Panc1 (cell line): ENCODE results near the gene FCHSD2. TPM values are rescaled to one million over a fixed set of nuclear protein-coding genes. Genes with fewer than 3 reads are reported as not detected.

ENCODE experiments used
- ATAC-seq: fragments of 200-7000 bp; cut with Tn5 transposase; 2 replicates; pipeline ENCODE4 v1.9.1; 2020; ENCODE audit warnings: mild to moderate bottlenecking, moderate library complexity
- BruUV-seq: library from RNA; stranded (reverse); fragments of 400-500 nt; replicated peaks from 2 replicates; lab custom pipeline; 2021; lab: Mats Ljungman, UMichigan
- CTCF ChIA-PET: fragments of 300-600 bp; sonication (Branson Sonifier 250); formaldehyde crosslinking; loops from one replicate; lab custom pipeline; 2022; ENCODE audit warnings: antibody characterized with exemption; lab: Charles Lee
- POLR2A ChIA-PET: fragments of 300-600 bp; sonication (Branson Sonifier 250); formaldehyde crosslinking; loops from one replicate; lab custom pipeline; 2022; ENCODE audit warnings: antibody characterized with exemption; lab: Charles Lee
- DNase-seq: peaks from one replicate; pipeline ENCODE4 v3.0.0-alpha.2; 2010; ENCODE audit warnings: low read depth, low spot score
- H3K27ac ChIP-seq: 2 replicates; pipeline ENCODE4 v1.5.1; 2011; ENCODE audit warnings: mild to moderate bottlenecking, low read length, inconsistent platforms
- H3K27me3 ChIP-seq: fragments of 200-500 bp; sonication (Bioruptor generic); 2 replicates; pipeline ENCODE4 v1.6.0; 2014; ENCODE audit warnings: low read length, inconsistent platforms; ENCODE audit not compliant: control insufficient read depth, insufficient read depth
- H3K36me3 ChIP-seq: fragments of 200-500 bp; sonication (Bioruptor generic); 2 replicates; pipeline ENCODE4 v1.5.1; 2014; ENCODE audit warnings: inconsistent platforms, mild to moderate bottlenecking, low read length, moderate library complexity; ENCODE audit not compliant: control insufficient read depth, insufficient read depth
- H3K4me1 ChIP-seq: 2 replicates; pipeline ENCODE4 v1.5.1; 2011; ENCODE audit warnings: inconsistent platforms, mild to moderate bottlenecking, low read length, moderate library complexity; ENCODE audit not compliant: control insufficient read depth, insufficient read depth
- H3K4me3 ChIP-seq, 2 experiments: 2 replicates each; pipeline ENCODE4 v1.5.1; 2011 to 2012; ENCODE audit warnings: low read depth in 2 of 2, low read length in 2 of 2, mild to moderate bottlenecking in 2 of 2, inconsistent platforms in 1 of 2, moderate library complexity in 1 of 2
- H3K9me3 ChIP-seq: fragments of 200-500 bp; sonication (Bioruptor generic); 2 replicates; pipeline ENCODE4 v1.5.1; 2014; ENCODE audit warnings: low read depth, mild to moderate bottlenecking, inconsistent platforms, low read length, moderate library complexity; ENCODE audit not compliant: control insufficient read depth, insufficient read depth
- CTCF ChIP-seq: fragments of 450-650 bp; IDR thresholded peaks from 2 replicates; pipeline ENCODE4 v1.5.1; 2017; ENCODE audit warnings: mild to moderate bottlenecking
- POLR2AphosphoS5 ChIP-seq: IDR thresholded peaks from 2 replicates; pipeline ENCODE4 v1.6.1; 2012; ENCODE audit warnings: mild to moderate bottlenecking, low read depth, low read length, moderate library complexity
- SIN3A ChIP-seq: IDR thresholded peaks from 2 replicates; pipeline ENCODE4 v1.6.1; 2012; ENCODE audit warnings: low read depth, mild to moderate bottlenecking, low read length, moderate library complexity, borderline replicate concordance; ENCODE audit not compliant: insufficient read depth
- TCF7L2 ChIP-seq: IDR thresholded peaks from 2 replicates; pipeline ENCODE4 v1.6.1; 2011; ENCODE audit warnings: mild to moderate bottlenecking, low read depth, low read length, inconsistent platforms
- in situ Hi-C: cut with HindIII; loops from 2 replicates; pipeline ENCODE4 v1.10.0; 2016; ENCODE audit warnings: low sequenced_read_pairs, low pct_unique_long_range_greater_than_20kb
- intact Hi-C: fragments of 100-400 bp; cut with micrococcal nuclease; formaldehyde crosslinking; loops from one replicate; pipeline ENCODE4 v1.10.0; 2022; ENCODE audit not compliant: unreplicated experiment
- total RNA-seq: library from RNA; stranded (reverse); gene quantifications from one replicate; pipeline ENCODE4 v1.2.1, GENCODE V29; 2021; ENCODE audit not compliant: unreplicated experiment
- TF ChIP-seq, protein P1 (sequence below), 2 experiments: IDR thresholded peaks; 2 replicates each; pipeline ENCODE4 v1.6.1; 2011 to 2012; ENCODE audit warnings: low read depth in 2 of 2, control low read depth in 1 of 2, low read length in 1 of 2, mild to moderate bottlenecking in 1 of 2, moderate library complexity in 1 of 2; ENCODE audit not compliant: insufficient read depth in 1 of 2

FCHSD2 gene
- total RNA-seq, 1 experiment from 2014 or later = 31.8 TPM

- in situ Hi-C loops (no loop called here), intact Hi-C loops (no loop called here)
- Histone ChIP-seq H3K27ac (no peak overlapping the region), H3K4me1 (peaks cover 6% of the 10 kb centered on the region; the same call in 1 of the 2 replicates), H3K4me3 (no peak overlapping the region), H3K36me3 (no peaks in the 10 kb centered on the region), H3K27me3 (no peaks in the 10 kb centered on the region), H3K9me3 (no peaks in the 10 kb centered on the region)
- ChIA-PET CTCF (interaction anchor here (0.6 kb wide), 1 partner anchor 1608 kb away, joined by 3 read pairs; no protein-coding TSS in a partner anchor), POLR2A (no interaction called here)
- no TSS peak for BruUV-seq
- ATAC-seq = no peak
- TF ChIP-seq CTCF = no peak
- no peak for TF ChIP-seq SIN3A
- no peak for TF ChIP-seq POLR2AphosphoS5
- no peak for TF ChIP-seq TCF7L2
- TF ChIP-seq, protein P1, sequence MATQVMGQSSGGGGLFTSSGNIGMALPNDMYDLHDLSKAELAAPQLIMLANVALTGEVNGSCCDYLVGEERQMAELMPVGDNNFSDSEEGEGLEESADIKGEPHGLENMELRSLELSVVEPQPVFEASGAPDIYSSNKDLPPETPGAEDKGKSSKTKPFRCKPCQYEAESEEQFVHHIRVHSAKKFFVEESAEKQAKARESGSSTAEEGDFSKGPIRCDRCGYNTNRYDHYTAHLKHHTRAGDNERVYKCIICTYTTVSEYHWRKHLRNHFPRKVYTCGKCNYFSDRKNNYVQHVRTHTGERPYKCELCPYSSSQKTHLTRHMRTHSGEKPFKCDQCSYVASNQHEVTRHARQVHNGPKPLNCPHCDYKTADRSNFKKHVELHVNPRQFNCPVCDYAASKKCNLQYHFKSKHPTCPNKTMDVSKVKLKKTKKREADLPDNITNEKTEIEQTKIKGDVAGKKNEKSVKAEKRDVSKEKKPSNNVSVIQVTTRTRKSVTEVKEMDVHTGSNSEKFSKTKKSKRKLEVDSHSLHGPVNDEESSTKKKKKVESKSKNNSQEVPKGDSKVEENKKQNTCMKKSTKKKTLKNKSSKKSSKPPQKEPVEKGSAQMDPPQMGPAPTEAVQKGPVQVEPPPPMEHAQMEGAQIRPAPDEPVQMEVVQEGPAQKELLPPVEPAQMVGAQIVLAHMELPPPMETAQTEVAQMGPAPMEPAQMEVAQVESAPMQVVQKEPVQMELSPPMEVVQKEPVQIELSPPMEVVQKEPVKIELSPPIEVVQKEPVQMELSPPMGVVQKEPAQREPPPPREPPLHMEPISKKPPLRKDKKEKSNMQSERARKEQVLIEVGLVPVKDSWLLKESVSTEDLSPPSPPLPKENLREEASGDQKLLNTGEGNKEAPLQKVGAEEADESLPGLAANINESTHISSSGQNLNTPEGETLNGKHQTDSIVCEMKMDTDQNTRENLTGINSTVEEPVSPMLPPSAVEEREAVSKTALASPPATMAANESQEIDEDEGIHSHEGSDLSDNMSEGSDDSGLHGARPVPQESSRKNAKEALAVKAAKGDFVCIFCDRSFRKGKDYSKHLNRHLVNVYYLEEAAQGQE (IDR thresholded peaks at IDR 0.05; ENCODE audit: insufficient read depth in 1 of 2, low read depth in 2 of 2, low read length in 1 of 2) = no peak
- DNase-seq = no peak
These were observed 333.8 kb downstream of the FCHSD2 start for GRCh38 chr11:72808331-72808798.

- in situ Hi-C loops = no loop called here
- no TSS peak for BruUV-seq
- TF ChIP-seq SIN3A = no peak
- no peak for TF ChIP-seq CTCF
- Histone ChIP-seq H3K27ac (no peak overlapping the region), H3K36me3 (no peaks in the 10 kb centered on the region), H3K9me3 (no peaks in the 10 kb centered on the region), H3K4me3 (no peak overlapping the region), H3K4me1 (peaks cover 5% of the 10 kb centered on the region; the same call in 1 of the 2 replicates), H3K27me3 (no peaks in the 10 kb centered on the region)
- ChIA-PET POLR2A (no interaction called here), CTCF (interaction anchor here (0.6 to 0.7 kb wide), 4 partner anchors 66 to 1608 kb away, joined by 3 to 9 read pairs (median 6); no protein-coding TSS in a partner anchor)
- intact Hi-C loops = no loop called here
- ATAC-seq (no peak), DNase-seq (no peak)
These were observed 334.3 kb downstream of the FCHSD2 start for GRCh38 chr11:72807792-72808191.
